ENCODE data around the gene CPSF6. TPM values are rescaled to one million over a fixed set of nuclear protein-coding genes. Genes with fewer than 3 reads are reported as not detected.
"Not testable (repeated sequence)": the region's sequence is repeated elsewhere in the genome, so short reads cannot be mapped to it uniquely, and the experiment has no call there.

Gene CPSF6
- total RNA-seq, 4 donors from 2014 or later, result 27.7 to 111 (median 72.6) TPM

- DNase-seq, result no peak
- H3K36me3 ChIP-seq, result no peaks in the 10 kb centered on the region
- H3K27me3 ChIP-seq, result no peaks in the 10 kb centered on the region
- no peak for TF ChIP-seq POLR2A (IDR thresholded peaks at IDR 0.05)
- H3K4me1 ChIP-seq, result no peaks in the 10 kb centered on the region
- intact Hi-C loops (cut with DNase I; ENCODE audit: low total_unique reads), result no loop called here
- no peaks in the 10 kb centered on the region for H3K9me3 ChIP-seq
- no peak overlapping the region for H3K4me3 ChIP-seq
- H3K27ac ChIP-seq, result no peak overlapping the region
These were observed 19.3 kb downstream of the CPSF6 start for GRCh38 chr12:69258655-69259054.

- Histone ChIP-seq H3K9me3 (no peaks in the 10 kb centered on the region), H3K27ac (no peak overlapping the region), H3K36me3 (no peaks in the 10 kb centered on the region), H3K27me3 (no peaks in the 10 kb centered on the region), H3K4me3 (no peak overlapping the region), H3K4me1 (no peaks in the 10 kb centered on the region)
- no peak for TF ChIP-seq POLR2A (IDR thresholded peaks at IDR 0.05)
- no peak for TF ChIP-seq CTCF (IDR thresholded peaks at IDR 0.05)
- intact Hi-C loops (cut with DNase I; ENCODE audit: low total_unique reads), result no loop called here
- DNase-seq, result no peak
These were observed 23.1 kb downstream of the CPSF6 start for GRCh38 chr12:69262264-69262974.

- intact Hi-C loops (cut with DNase I; ENCODE audit: low total_unique reads), result no loop called here
- Histone ChIP-seq H3K36me3 (no peaks in the 10 kb centered on the region), H3K4me3 (no peak overlapping the region), H3K27me3 (no peaks in the 10 kb centered on the region), H3K4me1 (no peaks in the 10 kb centered on the region), H3K9me3 (no peaks in the 10 kb centered on the region), H3K27ac (no peak overlapping the region)
- TF ChIP-seq CTCF (IDR thresholded peaks at IDR 0.05), result no peak
- TF ChIP-seq POLR2A (IDR thresholded peaks at IDR 0.05), result no peak
- DNase-seq, result no peak
These were observed 25.8 kb downstream of the CPSF6 start for GRCh38 chr12:69265205-69265604.

- H3K36me3 ChIP-seq; H3K4me1 ChIP-seq; H3K27ac ChIP-seq; H3K4me3 ChIP-seq; DNase-seq; intact Hi-C loops (cut with DNase I; ENCODE audit: low total_unique reads); H3K27me3 ChIP-seq; H3K9me3 ChIP-seq: not testable (repeated sequence)
These were observed 26.3 kb downstream of the CPSF6 start for GRCh38 chr12:69265633-69266032.

- DNase-seq, result no peak
- intact Hi-C loops (cut with DNase I; ENCODE audit: low total_unique reads), result no loop called here
- Histone ChIP-seq H3K27ac (no peak overlapping the region), H3K9me3 (no peaks in the 10 kb centered on the region), H3K4me3 (no peak overlapping the region), H3K36me3 (no peaks in the 10 kb centered on the region), H3K27me3 (no peaks in the 10 kb centered on the region), H3K4me1 (no peaks in the 10 kb centered on the region)
- no peak for TF ChIP-seq CTCF (IDR thresholded peaks at IDR 0.05)
- TF ChIP-seq POLR2A (IDR thresholded peaks at IDR 0.05), result no peak
These were observed 26.8 kb downstream of the CPSF6 start for GRCh38 chr12:69266036-69266635.

- intact Hi-C loops (cut with DNase I; ENCODE audit: low total_unique reads), result no loop called here
- H3K36me3 ChIP-seq, result no peaks in the 10 kb centered on the region
- no peak for DNase-seq
- no peaks in the 10 kb centered on the region for H3K4me1 ChIP-seq
- TF ChIP-seq CTCF (IDR thresholded peaks at IDR 0.05) (no peak), POLR2A (IDR thresholded peaks at IDR 0.05) (no peak)
- H3K27me3 ChIP-seq, result no peaks in the 10 kb centered on the region
- no peak overlapping the region for H3K27ac ChIP-seq
- H3K9me3 ChIP-seq, result no peaks in the 10 kb centered on the region
- H3K4me3 ChIP-seq, result no peak overlapping the region
These were observed 30.4 kb downstream of the CPSF6 start for GRCh38 chr12:69269736-69270135.

Measured in uterus (tissue), 4 donors.